Stimulated activated naive B cell treated with anti-CD40 and anti-IgM and Interleukin-4, amounts not matched to agents 10 μg/mL and 1 μg/mL and 100 μg/mL, for 72 hours (primary cell): ENCODE data around the gene KIF6.
"Not testable (repeated sequence)": the region's sequence is repeated elsewhere in the genome, so short reads cannot be mapped to it uniquely, and the experiment has no call there.

Experiments used
- ATAC-seq, 2 donors: fragments of 150-1000 bp; cut with Tn5 transposase; replicated peaks; 2 replicates each; pipeline ENCODE4 v1.10.0; 2021; ENCODE audit warnings: moderate library complexity in 1 of 2
- DNase-seq: peaks from one replicate; pipeline ENCODE4 v3.0.0; 2021
- H3K27ac Mint-ChIP-seq: one replicate; pipeline ENCODE4 v1.8.0; 2022; ENCODE audit warnings: mild to moderate bottlenecking, mixed read lengths
- H3K27me3 Mint-ChIP-seq, 2 donors: one replicate each; pipeline ENCODE4 v1.8.0; 2022; ENCODE audit warnings: mixed read lengths in 2 of 2
- H3K36me3 Mint-ChIP-seq, 2 donors: one replicate each; pipeline ENCODE4 v1.8.0; 2022; ENCODE audit warnings: mixed read lengths in 2 of 2, mild to moderate bottlenecking in 1 of 2
- H3K4me1 Mint-ChIP-seq, 2 donors: one replicate each; pipeline ENCODE4 v1.8.0; 2022; ENCODE audit warnings: mixed read lengths in 2 of 2, mild to moderate bottlenecking in 1 of 2
- H3K4me3 Mint-ChIP-seq, 2 donors: one replicate each; pipeline ENCODE4 v1.8.0; 2022; ENCODE audit warnings: mild to moderate bottlenecking in 2 of 2, mixed read lengths in 2 of 2, moderate library complexity in 1 of 2
- H3K9me3 Mint-ChIP-seq, 2 donors: one replicate each; pipeline ENCODE4 v1.8.0; 2022; ENCODE audit warnings: mixed read lengths in 2 of 2, mild to moderate bottlenecking in 1 of 2

Gene KIF6

DNA sequence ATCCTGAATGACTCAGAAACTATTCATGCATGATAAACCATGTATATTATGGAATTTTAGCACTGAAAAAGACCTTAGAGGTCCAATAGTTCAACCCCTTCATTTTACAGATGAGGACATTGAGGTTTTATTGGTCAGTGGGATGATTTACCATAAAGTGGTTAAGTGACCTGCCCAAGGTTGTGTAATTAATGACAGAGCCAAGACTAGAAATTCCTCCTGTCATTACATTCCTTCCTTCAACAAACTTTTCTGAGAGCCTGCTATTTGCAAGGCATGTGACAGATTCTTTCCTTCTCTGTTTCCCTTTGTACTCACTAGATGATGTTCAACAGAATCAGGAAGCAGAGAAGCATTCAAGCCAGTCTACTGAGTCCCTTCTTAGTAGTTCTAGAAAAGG is 232.0 kb downstream of the KIF6 start:
- no peak for DNase-seq
- Mint-ChIP-seq H3K27ac (no peak overlapping the region), H3K9me3 (no peaks in the 10 kb centered on the region), H3K27me3 (peaks cover 21 to 35% of the 10 kb centered on the region in 2 donors), H3K4me1 (no peaks in the 10 kb centered on the region), H3K36me3 (no peaks in the 10 kb centered on the region), H3K4me3 (no peak overlapping the region)
- ATAC-seq = no peak

GRCh38 chr6:39490108-39490507 is 235.1 kb downstream of the KIF6 start:
- Mint-ChIP-seq H3K27ac (no peak overlapping the region), H3K27me3 (peaks cover 21 to 24% of the 10 kb centered on the region in 2 donors), H3K36me3 (no peaks in the 10 kb centered on the region), H3K9me3 (no peaks in the 10 kb centered on the region), H3K4me1 (no peaks in the 10 kb centered on the region), H3K4me3 (no peak overlapping the region)
- DNase-seq (no peak), ATAC-seq (no peak)

DNA sequence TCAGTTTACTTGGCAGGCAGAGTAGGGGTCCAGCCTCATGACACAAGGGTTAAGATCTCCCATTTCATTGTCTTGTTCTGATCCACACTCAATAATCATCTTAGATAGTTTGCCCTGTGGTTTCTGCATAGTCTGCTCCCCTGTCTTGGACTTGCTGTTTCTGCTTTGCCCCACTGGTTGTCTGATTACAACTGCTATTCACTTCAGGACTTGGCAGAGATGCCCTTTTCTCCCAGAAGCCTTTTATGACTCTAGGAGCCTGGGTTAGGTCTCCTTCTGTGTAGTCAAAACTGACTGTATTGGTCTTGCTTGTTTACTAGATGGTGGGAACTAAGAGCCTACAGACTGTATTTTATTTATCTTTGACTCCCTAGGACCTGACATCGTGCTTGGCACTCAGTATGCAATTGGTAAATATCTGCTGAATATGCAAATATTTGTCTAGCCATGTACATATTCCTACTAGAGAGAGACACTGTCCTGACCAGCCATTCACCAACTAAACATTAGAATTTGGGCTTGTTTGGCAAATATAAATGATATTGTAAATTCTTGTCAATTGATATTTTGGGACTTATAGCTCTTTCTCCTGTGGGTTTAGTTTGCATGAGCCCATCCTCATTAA is 236.8 kb downstream of the KIF6 start:
- Mint-ChIP-seq H3K4me3 (no peak overlapping the region), H3K27me3 (peaks cover 24 to 31% of the 10 kb centered on the region in 2 donors), H3K4me1 (no peaks in the 10 kb centered on the region), H3K27ac (no peak overlapping the region), H3K9me3 (no peaks in the 10 kb centered on the region), H3K36me3 (no peaks in the 10 kb centered on the region)
- DNase-seq (no peak), ATAC-seq (no peak)

DNA sequence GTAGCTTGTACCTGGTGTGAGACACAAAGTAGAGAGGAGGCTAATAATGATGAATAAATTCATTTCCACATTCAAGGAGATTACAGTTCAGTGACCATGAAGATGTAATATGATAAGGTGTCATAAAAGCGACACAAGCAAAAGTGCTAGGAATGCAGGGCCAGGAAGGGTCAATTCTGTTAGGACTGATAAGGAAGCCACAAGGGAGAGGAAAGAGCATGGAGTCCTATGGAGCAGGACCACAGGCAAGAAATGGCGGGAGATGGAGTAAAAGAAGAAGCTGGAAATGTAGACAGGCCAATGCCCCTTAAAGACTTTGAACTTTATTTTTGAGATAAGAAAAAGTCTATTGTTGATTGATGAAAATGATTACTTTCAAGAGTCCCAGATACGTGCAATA is 240.9 kb downstream of the KIF6 start:
- Mint-ChIP-seq H3K27ac (no peak overlapping the region), H3K36me3 (no peaks in the 10 kb centered on the region), H3K4me3 (no peak overlapping the region), H3K4me1 (no peaks in the 10 kb centered on the region), H3K9me3 (peaks cover 0 to 2% of the 10 kb centered on the region in 2 donors), H3K27me3 (peaks cover 28 to 35% of the 10 kb centered on the region in 2 donors)
- DNase-seq (no peak), ATAC-seq (no peak)

DNA sequence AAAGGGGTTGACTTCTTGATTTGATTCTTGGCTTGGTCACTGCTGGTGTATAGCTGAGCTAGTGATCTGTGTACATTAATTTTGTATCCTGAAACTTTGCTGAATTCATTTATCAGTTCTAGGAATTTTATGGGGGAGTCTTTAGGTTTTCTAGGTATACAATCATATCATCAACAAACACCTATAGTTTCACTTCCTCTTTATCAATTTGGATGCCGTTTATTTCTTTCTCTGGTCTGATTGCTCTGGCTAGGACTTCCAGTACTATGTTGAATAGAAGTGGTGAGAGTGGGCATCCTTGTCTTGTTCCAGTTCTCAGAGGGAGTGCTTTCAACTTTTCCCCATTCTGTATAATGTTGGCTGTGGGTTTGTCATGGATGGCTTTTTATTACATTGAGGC is 245.4 kb downstream of the KIF6 start:
- peaks cover 26% of the 10 kb centered on the region in 2 donors for H3K27me3 Mint-ChIP-seq
- not testable (repeated sequence) for H3K27ac Mint-ChIP-seq, H3K36me3 Mint-ChIP-seq, H3K4me1 Mint-ChIP-seq, H3K9me3 Mint-ChIP-seq, DNase-seq, H3K4me3 Mint-ChIP-seq, ATAC-seq

- DNase-seq = no peak
- Mint-ChIP-seq H3K4me1 (peaks cover 4 to 7% of the 10 kb centered on the region in 2 donors), H3K36me3 (no peaks in the 10 kb centered on the region), H3K27me3 (peaks cover 9 to 12% of the 10 kb centered on the region in 2 donors), H3K27ac (no peak overlapping the region), H3K9me3 (peaks cover 0 to 4% of the 10 kb centered on the region in 2 donors), H3K4me3 (no peak overlapping the region)
- ATAC-seq = no peak
Observed at GRCh38 chr6:39476670-39477069, 248.5 kb downstream of the KIF6 start.

DNA sequence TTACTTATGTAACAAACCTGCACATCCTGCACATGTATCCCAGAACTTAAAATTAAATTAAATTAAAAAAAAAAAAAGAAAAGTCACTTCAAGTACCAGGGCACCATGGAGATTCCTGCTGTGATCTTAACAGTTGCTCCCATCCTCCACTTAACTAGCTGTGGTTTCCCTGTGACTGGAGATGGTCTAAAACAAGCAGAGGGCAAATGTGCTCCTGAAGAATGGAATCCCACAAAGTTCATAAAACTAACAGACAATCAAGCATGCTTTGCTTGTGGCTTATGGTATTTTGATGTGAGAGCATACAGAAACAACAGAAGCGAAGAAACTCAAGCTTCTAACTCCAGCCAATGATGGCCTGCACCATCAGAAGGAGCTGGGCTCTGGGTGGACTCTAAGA is 249.1 kb downstream of the KIF6 start:
- peaks cover 5 to 7% of the 10 kb centered on the region in 2 donors for H3K27me3 Mint-ChIP-seq
- no peak for DNase-seq
- no peak overlapping the region for H3K4me3 Mint-ChIP-seq
- no peak for ATAC-seq
- H3K4me1 Mint-ChIP-seq = peaks cover 6 to 7% of the 10 kb centered on the region in 2 donors
- H3K36me3 Mint-ChIP-seq = no peaks in the 10 kb centered on the region
- no peak overlapping the region for H3K27ac Mint-ChIP-seq
- peaks cover 0 to 6% of the 10 kb centered on the region in 2 donors for H3K9me3 Mint-ChIP-seq

DNA sequence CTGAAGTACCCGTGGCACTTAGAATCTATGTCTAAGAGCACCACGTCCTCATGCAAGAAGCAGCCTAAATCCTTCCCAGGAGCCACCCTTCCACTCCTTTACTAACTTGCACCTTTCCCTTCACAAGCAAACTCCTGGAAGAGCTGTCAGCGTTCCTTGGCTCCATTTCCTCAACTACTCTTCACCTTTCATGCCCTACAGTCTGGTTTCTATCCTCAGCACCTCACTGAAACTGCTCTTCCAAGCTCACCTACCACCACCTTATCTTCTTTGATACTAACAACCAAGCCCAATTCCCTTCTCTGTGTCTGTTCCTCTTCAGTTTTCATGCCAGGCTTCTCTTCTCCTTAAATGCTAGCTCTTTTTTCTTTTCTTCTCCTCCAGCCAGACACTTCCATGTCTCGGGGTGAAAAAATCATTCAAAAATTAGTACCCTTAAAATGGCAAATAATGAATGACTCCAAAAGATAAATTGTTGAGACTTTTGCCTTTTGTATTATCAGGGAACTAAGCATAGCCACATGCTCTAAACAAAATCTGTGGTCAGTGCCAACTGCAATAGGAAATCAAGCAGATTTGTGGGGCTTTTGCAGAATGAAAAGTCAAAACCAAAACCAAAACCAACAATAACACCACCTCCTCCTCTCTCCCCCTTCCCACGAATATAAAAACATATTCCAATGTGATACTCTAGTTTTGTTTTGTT is 253.1 kb downstream of the KIF6 start:
- DNase-seq = no peak
- peaks cover 0 to 4% of the 10 kb centered on the region in 2 donors for H3K36me3 Mint-ChIP-seq
- peak overlapping the region; percentile 48 for H3K27ac Mint-ChIP-seq
- H3K4me1 Mint-ChIP-seq = peaks cover 6 to 7% of the 10 kb centered on the region in 2 donors
- ATAC-seq = peak in 1 of 2 donors; percentile 34
- H3K27me3 Mint-ChIP-seq = no peaks in the 10 kb centered on the region
- H3K4me3 Mint-ChIP-seq = no peak overlapping the region
- peaks cover 8 to 9% of the 10 kb centered on the region in 2 donors for H3K9me3 Mint-ChIP-seq

GRCh38 chr6:39470506-39470905 is 254.7 kb downstream of the KIF6 start:
- H3K9me3 Mint-ChIP-seq = peaks cover 7 to 13% of the 10 kb centered on the region in 2 donors
- peaks cover 0 to 4% of the 10 kb centered on the region in 2 donors for H3K36me3 Mint-ChIP-seq
- no peak overlapping the region for H3K27ac Mint-ChIP-seq
- no peak for DNase-seq
- peaks cover 8% of the 10 kb centered on the region in 2 donors for H3K27me3 Mint-ChIP-seq
- no peak for ATAC-seq
- H3K4me3 Mint-ChIP-seq = no peak overlapping the region
- H3K4me1 Mint-ChIP-seq = peaks cover 6 to 7% of the 10 kb centered on the region in 2 donors

DNA sequence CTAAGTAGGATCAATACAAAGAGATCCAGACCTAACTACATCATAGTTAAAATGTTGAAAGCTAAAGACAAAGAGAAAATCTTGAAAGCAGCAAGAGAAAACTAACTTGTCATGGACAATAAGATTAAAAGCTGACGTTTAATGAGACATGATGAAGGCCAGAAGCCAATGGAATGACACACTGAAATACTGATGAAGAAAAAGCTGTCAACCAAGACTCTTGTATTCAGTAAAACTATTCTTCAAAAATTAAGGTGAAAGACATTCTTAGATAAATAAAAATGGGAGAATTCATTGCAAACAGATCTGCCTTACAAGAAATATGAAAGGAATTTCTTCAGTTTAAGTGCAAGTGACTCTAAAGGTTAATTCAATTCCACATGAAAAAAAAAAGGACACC is 256.8 kb downstream of the KIF6 start:
- Mint-ChIP-seq H3K4me1 (peaks cover 6 to 7% of the 10 kb centered on the region in 2 donors), H3K36me3 (peaks cover 0 to 4% of the 10 kb centered on the region in 2 donors), H3K4me3 (no peak overlapping the region), H3K27ac (no peak overlapping the region), H3K27me3 (peaks cover 12 to 16% of the 10 kb centered on the region in 2 donors), H3K9me3 (peaks cover 7 to 16% of the 10 kb centered on the region in 2 donors)
- ATAC-seq (no peak), DNase-seq (no peak)

DNA sequence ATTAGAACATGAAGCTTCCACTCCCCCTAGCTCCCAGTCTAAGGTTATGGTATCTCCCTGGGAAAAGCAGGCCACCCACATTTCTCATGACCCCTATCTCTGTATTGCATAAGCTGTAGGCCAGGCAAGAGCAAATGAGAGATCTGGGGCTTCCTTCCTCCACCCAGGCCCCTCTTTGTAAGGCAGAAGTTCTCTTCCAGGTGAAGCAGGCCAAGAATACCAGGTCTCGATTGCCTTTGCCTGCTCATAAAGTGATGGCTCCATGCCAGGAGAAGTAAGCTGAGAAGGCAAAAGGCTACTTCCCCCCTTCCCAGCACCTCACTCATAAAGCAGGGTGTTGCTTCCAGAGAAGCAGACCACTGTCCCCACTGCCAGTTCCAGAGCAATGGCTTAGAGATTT is 258.6 kb downstream of the KIF6 start:
- Mint-ChIP-seq H3K4me1 (peaks cover 0 to 2% of the 10 kb centered on the region in 2 donors), H3K4me3 (no peak overlapping the region), H3K9me3 (peaks cover 7 to 16% of the 10 kb centered on the region in 2 donors), H3K36me3 (peaks cover 0 to 4% of the 10 kb centered on the region in 2 donors), H3K27me3 (peaks cover 12 to 16% of the 10 kb centered on the region in 2 donors), H3K27ac (no peak overlapping the region)
- ATAC-seq = no peak
- DNase-seq = no peak

GRCh38 chr6:39465539-39465938 is 259.7 kb downstream of the KIF6 start:
- Mint-ChIP-seq H3K4me1 (no peaks in the 10 kb centered on the region), H3K27me3 (peaks cover 12 to 16% of the 10 kb centered on the region in 2 donors), H3K36me3 (peaks cover 0 to 4% of the 10 kb centered on the region in 2 donors), H3K9me3 (peaks cover 8 to 16% of the 10 kb centered on the region in 2 donors), H3K4me3 (no peak overlapping the region), H3K27ac (no peak overlapping the region)
- DNase-seq = no peak
- ATAC-seq = no peak

DNA sequence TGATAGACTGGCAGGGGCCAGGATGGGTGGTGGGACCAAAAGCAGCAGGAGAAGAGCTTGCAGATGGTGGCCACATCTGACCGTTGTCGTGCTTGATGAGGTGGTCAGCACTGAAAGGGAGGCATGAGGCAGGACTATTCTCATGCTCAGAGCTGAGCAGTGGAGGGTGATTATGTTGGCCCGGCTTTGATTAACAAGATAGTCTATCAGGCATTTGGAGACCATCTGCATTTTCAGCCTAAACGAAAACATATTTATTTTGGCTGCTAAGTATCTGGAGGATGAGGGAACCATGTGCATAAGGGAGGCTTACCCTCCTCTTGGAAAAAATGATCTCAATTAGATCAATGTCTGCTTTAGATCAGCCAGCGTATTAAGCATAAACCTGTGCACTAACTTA is 261.1 kb downstream of the KIF6 start:
- Mint-ChIP-seq H3K9me3 (peaks cover 7 to 16% of the 10 kb centered on the region in 2 donors), H3K4me3 (no peak overlapping the region), H3K27ac (no peak overlapping the region), H3K27me3 (peaks cover 12 to 16% of the 10 kb centered on the region in 2 donors), H3K4me1 (no peaks in the 10 kb centered on the region), H3K36me3 (peaks cover 0 to 4% of the 10 kb centered on the region in 2 donors)
- no peak for ATAC-seq
- DNase-seq = no peak

GRCh38 chr6:39453956-39454524 is 271.2 kb downstream of the KIF6 start:
- Mint-ChIP-seq H3K27me3 (peaks cover 29 to 40% of the 10 kb centered on the region in 2 donors), H3K4me1 (no peaks in the 10 kb centered on the region), H3K9me3 (peaks cover 4 to 6% of the 10 kb centered on the region in 2 donors), H3K4me3 (no peak overlapping the region), H3K27ac (no peak overlapping the region), H3K36me3 (peaks cover 1 to 5% of the 10 kb centered on the region in 2 donors)
- DNase-seq (no peak), ATAC-seq (no peak)

DNA sequence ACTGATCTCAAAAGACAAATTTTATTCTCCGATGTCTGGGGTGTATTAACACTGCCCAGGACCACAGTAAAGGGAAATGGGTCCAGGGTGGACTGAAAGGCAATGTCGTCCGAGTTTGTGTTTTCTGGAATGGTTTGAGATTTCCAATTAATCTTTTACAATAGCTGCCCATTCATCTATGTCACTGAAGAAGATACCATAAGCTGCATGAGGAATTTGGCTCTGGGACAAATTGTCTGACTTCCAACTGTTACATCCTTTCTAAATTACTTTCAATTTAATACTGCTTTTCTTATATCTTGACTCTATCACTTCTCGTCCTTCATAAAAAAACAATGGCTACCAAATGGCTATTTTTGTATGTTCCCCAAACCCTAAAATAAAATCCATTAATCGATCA is 272.0 kb downstream of the KIF6 start:
- peaks cover 4 to 6% of the 10 kb centered on the region in 2 donors for H3K9me3 Mint-ChIP-seq
- no peak for DNase-seq
- H3K36me3 Mint-ChIP-seq = peaks cover 1 to 5% of the 10 kb centered on the region in 2 donors
- peaks cover 35 to 46% of the 10 kb centered on the region in 2 donors for H3K27me3 Mint-ChIP-seq
- no peak overlapping the region for H3K4me3 Mint-ChIP-seq
- no peak overlapping the region for H3K27ac Mint-ChIP-seq
- H3K4me1 Mint-ChIP-seq = no peaks in the 10 kb centered on the region
- ATAC-seq = no peak
